ENCODE data around the gene SRPK2. TPM values are rescaled to one million over a fixed set of nuclear protein-coding genes. Genes with fewer than 3 reads are reported as not detected.

The SRPK2 gene
- total RNA-seq, 1 experiment from 2014 or later: 58.2 TPM

GRCh38 chr7:105130048-105130447 lies 258.7 kb downstream of the SRPK2 start:
- CTCF ChIA-PET: interaction anchor here (0.6 kb wide), 1 partner anchor 239 kb away, joined by 3 read pairs; no protein-coding TSS in a partner anchor
- H3K4me3 ChIP-seq (ENCODE audit: low read depth in 2 of 2, low read length in 2 of 2): no peak overlapping the region
- ATAC-seq (no peak), DNase-seq (ENCODE audit: low read depth, low spot score) (no peak)
- no peaks in the 10 kb centered on the region for H3K9me3 ChIP-seq (ENCODE audit: control insufficient read depth, insufficient read depth, low read depth, low read length)
- no peaks in the 10 kb centered on the region for H3K27me3 ChIP-seq (ENCODE audit: control insufficient read depth, insufficient read depth, low read length)
- BruUV-seq (replicated peaks): no TSS peak
- H3K36me3 ChIP-seq (ENCODE audit: control insufficient read depth, insufficient read depth, low read length): no peaks in the 10 kb centered on the region; the same call in 1 of the 2 replicates
- in situ Hi-C loops (cut with HindIII; ENCODE audit: low pct_unique_long_range_greater_than_20kb, low sequenced_read_pairs): no loop called here
- TF ChIP-seq SIN3A (IDR thresholded peaks at IDR 0.05; ENCODE audit: borderline replicate concordance, insufficient read depth, low read depth, low read length) (no peak), TCF7L2 (IDR thresholded peaks at IDR 0.05; ENCODE audit: low read depth, low read length) (no peak), CTCF (IDR thresholded peaks at IDR 0.05) (no peak), REST (IDR thresholded peaks at IDR 0.05; ENCODE audit: insufficient read depth in 1 of 2, low read depth in 2 of 2, low read length in 1 of 2) (no peak), POLR2AphosphoS5 (IDR thresholded peaks at IDR 0.05; ENCODE audit: low read depth, low read length) (no peak)
- H3K4me1 ChIP-seq (ENCODE audit: control insufficient read depth, insufficient read depth, low read length): no peaks in the 10 kb centered on the region
- POLR2A ChIA-PET: interaction anchor here (0.6 kb wide), 1 partner anchor 20 kb away, joined by 3 read pairs; no protein-coding TSS in a partner anchor
- intact Hi-C loops (cut with micrococcal nuclease; ENCODE audit: unreplicated experiment): no loop called here
- H3K27ac ChIP-seq (ENCODE audit: low read length): no peak overlapping the region

GRCh38 chr7:105127179-105127578 lies 261.5 kb downstream of the SRPK2 start:
- no peaks in the 10 kb centered on the region; the same call in 1 of the 2 replicates for H3K36me3 ChIP-seq (ENCODE audit: control insufficient read depth, insufficient read depth, low read length)
- H3K27me3 ChIP-seq (ENCODE audit: control insufficient read depth, insufficient read depth, low read length): no peaks in the 10 kb centered on the region
- CTCF ChIA-PET: no interaction called here
- H3K4me1 ChIP-seq (ENCODE audit: control insufficient read depth, insufficient read depth, low read length): no peaks in the 10 kb centered on the region
- in situ Hi-C loops (cut with HindIII; ENCODE audit: low pct_unique_long_range_greater_than_20kb, low sequenced_read_pairs): no loop called here
- ATAC-seq: no peak
- DNase-seq (ENCODE audit: low read depth, low spot score): no peak
- POLR2A ChIA-PET: no interaction called here
- intact Hi-C loops (cut with micrococcal nuclease; ENCODE audit: unreplicated experiment): no loop called here
- H3K4me3 ChIP-seq (ENCODE audit: low read depth in 2 of 2, low read length in 2 of 2): no peak overlapping the region
- BruUV-seq (replicated peaks): no TSS peak
- H3K27ac ChIP-seq (ENCODE audit: low read length): no peak overlapping the region
- H3K9me3 ChIP-seq (ENCODE audit: control insufficient read depth, insufficient read depth, low read depth, low read length): no peaks in the 10 kb centered on the region
- TF ChIP-seq POLR2AphosphoS5 (IDR thresholded peaks at IDR 0.05; ENCODE audit: low read depth, low read length): no peak
- TF ChIP-seq TCF7L2 (IDR thresholded peaks at IDR 0.05; ENCODE audit: low read depth, low read length): no peak
- TF ChIP-seq CTCF (IDR thresholded peaks at IDR 0.05): no peak
- TF ChIP-seq REST (IDR thresholded peaks at IDR 0.05; ENCODE audit: insufficient read depth in 1 of 2, low read depth in 2 of 2, low read length in 1 of 2): no peak
